PC-3 (cell line): ENCODE measurements around the gene HOXB1. TPM values are rescaled to one million over a fixed set of nuclear protein-coding genes. Genes with fewer than 3 reads are reported as not detected.
"Not testable (repeated sequence)": the region's sequence is repeated elsewhere in the genome, so short reads cannot be mapped to it uniquely, and the experiment has no call there.

ENCODE experiments used
- ATAC-seq: fragments of 200-7000 bp; cut with Tn5 transposase; 2 replicates; pipeline ENCODE4 v1.9.1; 2020; ENCODE audit warnings: mild to moderate bottlenecking, moderate library complexity
- BruUV-seq: library from RNA; stranded (reverse); fragments of 400-500 nt; replicated peaks from 2 replicates; lab custom pipeline; 2021; lab: Mats Ljungman, UMichigan
- CTCF ChIA-PET: fragments of 300-600 bp; sonication (Branson Sonifier 250); formaldehyde crosslinking; loops from one replicate; lab custom pipeline; 2022; ENCODE audit warnings: antibody characterized with exemption; lab: Charles Lee
- POLR2A ChIA-PET: fragments of 300-600 bp; sonication (Branson Sonifier 250); formaldehyde crosslinking; loops from one replicate; lab custom pipeline; 2022; ENCODE audit warnings: antibody characterized with exemption; ENCODE audit not compliant: unreplicated experiment; lab: Charles Lee
- DNase-seq: peaks from one replicate; pipeline ENCODE4 v3.0.0-alpha.2; 2015
- H2AFZ ChIP-seq: fragments of 300-600 bp; sonication (generic); 2 replicates; pipeline ENCODE4 v1.6.0; 2016; ENCODE audit warnings: antibody characterized with exemption, low read length
- H3F3A ChIP-seq: fragments of 300-600 bp; sonication (generic); one replicate; pipeline ENCODE4 v1.6.0; 2017; ENCODE audit warnings: antibody characterized with exemption, low read length, control low read depth, mild to moderate bottlenecking; ENCODE audit not compliant: unreplicated experiment
- H3K27ac ChIP-seq: fragments of 300-600 bp; sonication (generic); 2 replicates; pipeline ENCODE4 v1.5.1; 2016; ENCODE audit warnings: mild to moderate bottlenecking, low read length
- H3K27me3 ChIP-seq: fragments of 300-600 bp; sonication (generic); 2 replicates; pipeline ENCODE4 v1.6.1; 2016; ENCODE audit warnings: low read length, mixed read lengths
- H3K36me3 ChIP-seq: fragments of 300-600 bp; sonication (generic); 2 replicates; pipeline ENCODE4 v1.6.1; 2016; ENCODE audit warnings: low read depth, mixed run types, low read length, mixed read lengths
- H3K4me1 ChIP-seq: fragments of 300-600 bp; sonication (generic); 2 replicates; pipeline ENCODE4 v1.5.1; 2016; ENCODE audit warnings: low read length; ENCODE audit not compliant: insufficient read depth
- H3K4me2 ChIP-seq: fragments of 300-600 bp; sonication (generic); 2 replicates; pipeline ENCODE4 v1.6.0; 2016; ENCODE audit warnings: low read length
- H3K4me3 ChIP-seq: fragments of 300-600 bp; sonication (generic); 2 replicates; pipeline ENCODE4 v1.5.1; 2016; ENCODE audit warnings: mild to moderate bottlenecking, low read length, mixed read lengths
- H3K79me2 ChIP-seq: fragments of 300-600 bp; sonication (generic); 2 replicates; pipeline ENCODE4 v1.6.1; 2017; ENCODE audit warnings: low read length, mixed read lengths
- H3K9ac ChIP-seq: fragments of 300-600 bp; sonication (generic); 2 replicates; pipeline ENCODE4 v1.6.0; 2016; ENCODE audit warnings: mild to moderate bottlenecking, low read length
- H3K9me2 ChIP-seq: fragments of 300-600 bp; sonication (generic); replicated peaks from 2 replicates; pipeline ENCODE4 v1.6.1; 2016; ENCODE audit warnings: mixed run types, low read length, mixed read lengths
- H3K9me3 ChIP-seq: fragments of 300-600 bp; sonication (generic); 2 replicates; pipeline ENCODE4 v1.6.1; 2016; ENCODE audit warnings: low read length, mixed read lengths
- H4K20me1 ChIP-seq: fragments of 300-600 bp; sonication (generic); 2 replicates; pipeline ENCODE4 v1.6.1; 2016; ENCODE audit warnings: low read length, mixed read lengths
- CTCF ChIP-seq: fragments of 300-600 bp; sonication (generic); conservative IDR thresholded peaks from 2 replicates; pipeline ENCODE4 v1.5.1; 2017; ENCODE audit warnings: antibody characterized with exemption, low read depth, mild to moderate bottlenecking, low read length
- EZH2 ChIP-seq: fragments of 300-600 bp; sonication (generic); IDR thresholded peaks from one replicate; pipeline ENCODE4 v1.6.1; 2017; ENCODE audit warnings: antibody characterized with exemption, mild to moderate bottlenecking, low read length; ENCODE audit not compliant: unreplicated experiment
- EZH2phosphoT487 ChIP-seq: fragments of 300-600 bp; sonication (generic); IDR thresholded peaks from 2 replicates; pipeline ENCODE4 v1.6.1; 2018; ENCODE audit warnings: mild to moderate bottlenecking, antibody characterized with exemption, low read length, borderline replicate concordance
- intact Hi-C: fragments of 100-400 bp; cut with micrococcal nuclease; formaldehyde crosslinking; loops from 2 replicates; pipeline ENCODE4 v1.9.0; 2023
- total RNA-seq: library from RNA; depleted of rRNA; stranded (reverse); fragments of >200 nt; gene quantifications from 2 replicates; pipeline ENCODE4 v1.2.3, GENCODE V29; 2014

The HOXB1 gene
- total RNA-seq, 1 experiment from 2014 or later = not detected

DNA sequence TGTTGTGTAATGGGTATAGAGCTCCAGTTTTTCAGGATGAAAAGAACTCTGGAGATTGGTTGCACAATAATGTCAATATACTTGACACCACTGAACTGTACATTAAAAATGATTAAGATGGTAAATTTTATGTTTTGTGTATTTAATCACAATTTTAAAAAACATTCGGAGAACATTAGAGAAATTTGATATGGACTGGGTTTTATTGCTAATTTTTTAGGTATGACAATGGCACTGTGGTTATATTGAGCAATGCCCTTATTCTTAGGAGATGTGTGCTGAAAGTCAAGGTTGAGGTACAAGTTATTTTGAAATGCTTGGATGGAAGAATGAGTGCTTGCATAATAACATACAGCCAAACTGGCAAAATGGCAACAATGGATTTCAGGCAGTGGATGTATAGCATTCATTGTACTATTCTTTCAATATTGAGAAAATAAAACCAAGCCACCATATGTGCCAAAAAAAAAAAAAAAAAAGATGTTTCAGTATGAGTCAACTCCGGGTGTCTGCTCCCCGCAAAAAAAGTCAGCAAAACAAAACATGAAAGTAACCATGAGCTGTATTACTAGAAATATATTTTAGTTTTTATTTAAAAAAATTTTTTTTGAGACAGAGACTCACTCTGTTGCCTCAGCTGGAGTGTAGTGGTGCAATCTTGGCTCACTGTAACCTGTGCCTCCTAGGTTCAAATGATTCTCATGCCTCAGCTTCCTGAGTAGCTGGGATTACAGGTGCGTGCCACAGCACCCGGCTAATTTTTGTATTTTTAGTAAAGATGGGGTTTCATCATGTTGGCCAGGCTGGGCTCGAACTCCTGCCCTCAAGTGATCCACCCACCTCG, 19.8 kb downstream of the HOXB1 start:
- DNase-seq (peak; percentile 92), ATAC-seq (peak; percentile 40)
- Histone ChIP-seq H3K27me3 (no peaks in the 10 kb centered on the region), H3K9ac (no peak overlapping the region), H3K9me3 (no peaks in the 10 kb centered on the region), H3K36me3 (no peaks in the 10 kb centered on the region), H3K4me2 (peak overlapping the region; percentile 23), H3F3A (no peaks in the 10 kb centered on the region), H3K9me2 (no peaks in the 10 kb centered on the region), H4K20me1 (no peaks in the 10 kb centered on the region), H3K79me2 (no peaks in the 10 kb centered on the region), H2AFZ (no peak overlapping the region), H3K27ac (peak overlapping the region; percentile 56), H3K4me3 (no peak overlapping the region), H3K4me1 (peaks cover 26% of the 10 kb centered on the region)
- POLR2A ChIA-PET = interaction anchor here (0.7 kb wide), 2 partner anchors 10 to 233 kb away, joined by 15 to 23 read pairs; no protein-coding TSS in a partner anchor
- no TSS peak for BruUV-seq
- CTCF ChIA-PET = interaction anchor here (0.6 to 0.7 kb wide), 2 partner anchors 10 to 25 kb away, joined by 5 to 8 read pairs; no protein-coding TSS in a partner anchor
- no peak for TF ChIP-seq EZH2
- no peak for TF ChIP-seq CTCF
- TF ChIP-seq EZH2phosphoT487 = no peak
- intact Hi-C loops = no loop called here

GRCh38 chr17:48510381-48510760, 20.4 kb downstream of the HOXB1 start:
- ATAC-seq (no peak), DNase-seq (no peak)
- no peaks in the 10 kb centered on the region for H3K9me3 ChIP-seq
- intact Hi-C loops = no loop called here
- H3K4me1 ChIP-seq = peaks cover 32% of the 10 kb centered on the region
- H3K27me3 ChIP-seq = no peaks in the 10 kb centered on the region
- CTCF ChIA-PET = no interaction called here
- POLR2A ChIA-PET = no interaction called here
- BruUV-seq = no TSS peak
- TF ChIP-seq EZH2phosphoT487 (no peak), EZH2 (no peak), CTCF (no peak)
- H3K9ac ChIP-seq = no peak overlapping the region
- H3K9me2 ChIP-seq = no peaks in the 10 kb centered on the region
- H4K20me1 ChIP-seq = no peaks in the 10 kb centered on the region
- H3F3A ChIP-seq = no peaks in the 10 kb centered on the region
- peak overlapping the region; percentile 56 for H3K27ac ChIP-seq
- H3K79me2 ChIP-seq = no peaks in the 10 kb centered on the region
- 0 out of 2 replicates have a peak overlapping the region, but pooled peaks have one; percentile 23 for H3K4me2 ChIP-seq
- H2AFZ ChIP-seq = no peak overlapping the region
- no peak overlapping the region for H3K4me3 ChIP-seq
- no peaks in the 10 kb centered on the region for H3K36me3 ChIP-seq

DNA sequence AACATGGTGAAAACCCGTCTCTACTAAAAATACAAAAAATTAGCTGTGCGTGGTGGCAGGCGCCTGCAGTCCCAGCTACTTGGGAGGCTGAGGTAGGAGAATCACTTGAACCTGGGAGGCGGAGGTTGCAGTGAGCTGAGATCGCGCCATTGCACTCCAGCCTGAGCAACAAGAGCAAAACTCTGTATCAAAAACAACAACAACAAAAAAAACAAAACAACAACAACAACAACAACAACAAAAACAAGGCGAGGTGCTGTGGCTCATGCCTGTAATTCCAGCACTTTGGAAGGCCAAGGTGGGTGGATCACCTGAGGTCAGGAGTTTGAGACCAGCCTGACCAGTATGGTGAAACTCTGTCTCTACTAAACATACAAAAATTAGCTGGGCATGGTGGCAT, 21.1 kb downstream of the HOXB1 start:
- intact Hi-C loops, BruUV-seq, H2AFZ ChIP-seq, ATAC-seq, H3K27me3 ChIP-seq, H3K4me3 ChIP-seq, H3K4me2 ChIP-seq, CTCF ChIA-PET, H3K9me3 ChIP-seq, H3K9me2 ChIP-seq, H3F3A ChIP-seq, H3K27ac ChIP-seq, POLR2A ChIA-PET, H3K36me3 ChIP-seq, H3K79me2 ChIP-seq, H3K9ac ChIP-seq, DNase-seq, H4K20me1 ChIP-seq: not testable (repeated sequence)
- peaks cover 39% of the 10 kb centered on the region for H3K4me1 ChIP-seq
